Measurements from ENCODE around the gene RFC2. TPM values are rescaled to one million over a fixed set of nuclear protein-coding genes. Genes with fewer than 3 reads are reported as not detected.

Gene RFC2
- 10 to 100 TPM; 12.0 to 51.7 (median 15.2) TPM for total RNA-seq
- 10 to 100 TPM; 21.4 to 23.7 TPM for polyA plus RNA-seq
- 12.8 reads per million, percentile 41 among the genes with 10 or more reads in this experiment for total RNA-seq

DNA sequence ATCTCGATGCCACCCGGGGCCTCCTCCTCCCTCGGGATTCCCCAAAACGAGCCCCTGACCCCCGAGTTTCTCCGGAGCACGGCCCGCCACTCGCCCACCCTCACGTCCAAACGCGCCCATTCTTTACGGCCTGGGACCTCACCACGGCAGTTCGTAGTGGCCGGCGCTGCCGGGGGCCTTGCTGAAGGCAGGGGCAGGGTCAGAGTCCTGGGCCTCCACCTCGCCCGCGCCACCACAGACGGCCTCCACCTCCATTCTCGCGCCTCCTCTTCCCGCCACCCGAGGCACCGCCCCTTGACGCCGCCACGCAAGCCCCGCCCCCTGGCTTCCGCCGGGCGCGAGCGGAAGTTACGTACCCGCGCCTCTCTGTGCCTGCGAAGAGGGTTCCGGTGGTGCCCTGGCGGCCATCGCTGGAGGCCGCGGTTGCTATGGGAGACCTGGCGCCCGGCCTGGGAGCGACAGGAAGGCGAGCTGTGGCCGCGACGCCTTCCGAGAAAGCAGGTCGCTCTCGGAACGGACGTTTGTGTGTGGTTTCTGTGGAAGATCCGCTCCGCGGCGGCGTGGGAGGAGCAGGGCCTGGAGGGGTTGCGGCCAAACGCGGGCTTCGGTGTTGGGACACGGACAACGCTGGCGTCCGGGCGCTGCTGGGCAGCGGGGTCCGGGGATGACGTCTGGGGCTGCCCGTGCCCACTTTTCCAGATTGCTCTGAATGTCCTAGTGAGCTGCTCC lies at the start of gene RFC2:
Gene RFC2, minus strand, starts transcription at position 271 of the 729 bp plus-strand sequence. Its CDS starts 16 bp downstream, at position 255.
- ATAC-seq = peak; percentile 99
- Histone ChIP-seq H3K4me3 (ENCODE audit: low read length) (peak within 1 kb of the TSS; percentile 93), H3K36me3 (ENCODE audit: control insufficient read depth in 2 of 3, insufficient read depth in 3 of 3, low read length in 3 of 3) (peaks cover 0 to 28% (median 0%) of the 10 kb centered on the region in 3 experiments), H3K9me3 (ENCODE audit: control insufficient read depth in 2 of 3, low read length in 3 of 3) (no peaks in the 10 kb centered on the region), H3K4me1 (ENCODE audit: control insufficient read depth in 2 of 2, insufficient read depth in 2 of 2, low read length in 2 of 2) (peaks cover 6 to 8% of the 10 kb centered on the region in 2 donors), H3K27me3 (ENCODE audit: control insufficient read depth in 2 of 2, insufficient read depth in 2 of 2, low read length in 2 of 2) (no peaks in the 10 kb centered on the region), H3K27ac (ENCODE audit: low read depth, low read length) (peak within 1 kb of the TSS; percentile 90)
- no peaks in the 10 kb centered on the region for H3K27me3 Mint-ChIP-seq
- H3K27ac Mint-ChIP-seq = peak within 1 kb of the TSS; percentile 92 to 97 (median 95)
- peak; percentile 92 to 100 (median 98) for DNase-seq
- peaks cover 0 to 37% (median 27%) of the 10 kb centered on the region in 7 donors for H3K4me1 Mint-ChIP-seq
- ChIA-PET POLR2A (interaction anchor here (0.7 to 1.2 kb wide), 3 partner anchors 14 to 171 kb away, joined by 3 to 5 read pairs (median 4); partner anchors contain the start of genes EIF4H and LIMK1), CTCF (interaction anchor here (0.5 to 0.6 kb wide), 2 partner anchors 23 to 694 kb away, joined by 3 to 4 read pairs; no protein-coding TSS in a partner anchor)
- intact Hi-C loops (cut with micrococcal nuclease) = loop anchor here (1.0 to 10.0 kb wide), 16 partner anchors 15 to 697 kb away; partner anchors contain the start of genes ABHD11 (in 2 of the 2), CLIP2 (in 2 of the 2), EIF4H (in 2 of the 2) and GTF2I (in 2 of the 2)
- peak within 1 kb of the TSS; percentile 90 to 97 (median 94) for H3K4me3 Mint-ChIP-seq
- H3K36me3 Mint-ChIP-seq = peaks cover 0 to 18% (median 9%) of the 10 kb centered on the region in 5 donors
- no peaks in the 10 kb centered on the region for H3K9me3 Mint-ChIP-seq

DNA sequence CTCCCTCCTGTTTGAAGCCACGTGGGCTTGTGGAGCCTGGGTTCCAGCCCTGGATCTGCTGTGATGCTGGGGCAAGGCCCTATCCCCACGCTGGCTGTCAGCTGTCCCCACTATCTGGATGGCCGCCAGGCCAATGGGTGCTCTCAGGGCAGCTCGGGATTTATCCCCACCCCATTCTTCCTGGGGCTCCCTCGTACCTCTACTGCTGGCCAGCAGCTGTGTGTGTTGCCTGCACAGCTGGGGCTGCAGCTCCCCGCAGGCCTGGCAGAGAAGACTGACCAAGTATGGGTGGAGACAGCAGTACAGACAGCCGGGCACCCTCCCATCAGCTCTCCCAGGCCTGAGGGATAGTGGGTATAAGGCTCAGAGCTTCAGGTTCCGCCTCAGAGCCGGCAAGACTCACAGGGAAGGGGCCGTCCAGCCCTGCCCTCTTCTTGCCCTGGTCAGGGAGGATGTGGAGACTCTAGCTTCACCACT lies 48.6 kb upstream of the RFC2 start:
- CTCF ChIA-PET = no interaction called here
- DNase-seq = no peak
- ATAC-seq = no peak
- H3K4me3 Mint-ChIP-seq = no peak overlapping the region
- H3K36me3 ChIP-seq (ENCODE audit: control insufficient read depth in 2 of 3, insufficient read depth in 3 of 3, low read length in 3 of 3) = no peaks in the 10 kb centered on the region
- H3K27ac Mint-ChIP-seq = no peak overlapping the region
- no peaks in the 10 kb centered on the region for H3K9me3 Mint-ChIP-seq
- no peak overlapping the region for H3K27ac ChIP-seq (ENCODE audit: low read depth, low read length)
- POLR2A ChIA-PET = no interaction called here
- peaks cover 6 to 11% (median 8%) of the 10 kb centered on the region in 7 donors for H3K4me1 Mint-ChIP-seq
- H3K36me3 Mint-ChIP-seq = no peaks in the 10 kb centered on the region
- no peaks in the 10 kb centered on the region for H3K9me3 ChIP-seq (ENCODE audit: control insufficient read depth in 2 of 3, low read length in 3 of 3)
- no peak overlapping the region for H3K4me3 ChIP-seq (ENCODE audit: low read length)
- intact Hi-C loops (cut with micrococcal nuclease) = loop anchor here in 1 of 2 donors (10.0 kb wide), 1 partner anchor 52 kb away; no protein-coding TSS in a partner anchor
- H3K4me1 ChIP-seq (ENCODE audit: control insufficient read depth in 2 of 2, insufficient read depth in 2 of 2, low read length in 2 of 2) = peaks cover 3 to 13% of the 10 kb centered on the region in 2 donors
- peaks cover 8 to 20% (median 12%) of the 10 kb centered on the region in 5 donors for H3K27me3 Mint-ChIP-seq
- H3K27me3 ChIP-seq (ENCODE audit: control insufficient read depth in 2 of 2, insufficient read depth in 2 of 2, low read length in 2 of 2) = no peaks in the 10 kb centered on the region

DNA sequence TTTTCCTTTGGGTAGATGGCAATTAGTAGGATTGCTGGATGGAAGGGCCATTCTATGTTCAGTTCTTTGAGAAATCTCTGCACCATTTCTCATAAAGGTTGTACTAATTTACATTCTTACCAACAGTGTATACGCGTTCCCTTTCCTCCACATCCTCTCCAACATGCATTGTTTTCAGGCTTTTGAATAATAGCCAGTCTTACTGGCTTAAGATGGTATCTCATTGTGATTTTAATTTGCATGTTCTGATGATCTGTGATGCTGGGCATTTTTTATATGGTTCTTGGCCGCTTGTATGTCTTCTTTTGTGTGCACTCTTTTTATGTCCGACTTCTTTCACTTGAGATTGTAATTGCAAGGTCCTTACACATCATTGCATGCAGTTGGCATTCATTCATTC lies 46.7 kb upstream of the RFC2 start:
- no peak for ATAC-seq
- POLR2A ChIA-PET = no interaction called here
- Histone ChIP-seq H3K4me1 (ENCODE audit: control insufficient read depth in 2 of 2, insufficient read depth in 2 of 2, low read length in 2 of 2) (no peaks in the 10 kb centered on the region), H3K9me3 (ENCODE audit: control insufficient read depth in 2 of 3, low read length in 3 of 3) (no peaks in the 10 kb centered on the region), H3K36me3 (ENCODE audit: control insufficient read depth in 2 of 3, insufficient read depth in 3 of 3, low read length in 3 of 3) (no peaks in the 10 kb centered on the region), H3K4me3 (ENCODE audit: low read length) (no peak overlapping the region), H3K27ac (ENCODE audit: low read depth, low read length) (no peak overlapping the region), H3K27me3 (ENCODE audit: control insufficient read depth in 2 of 2, insufficient read depth in 2 of 2, low read length in 2 of 2) (no peaks in the 10 kb centered on the region)
- Mint-ChIP-seq H3K4me1 (no peaks in the 10 kb centered on the region), H3K27me3 (peaks cover 0 to 5% (median 0%) of the 10 kb centered on the region in 5 donors), H3K27ac (no peak overlapping the region), H3K4me3 (no peak overlapping the region), H3K9me3 (no peaks in the 10 kb centered on the region), H3K36me3 (no peaks in the 10 kb centered on the region)
- intact Hi-C loops (cut with micrococcal nuclease) = loop anchor here in 1 of 2 donors (10.0 kb wide), 1 partner anchor 54 kb away; no protein-coding TSS in a partner anchor
- DNase-seq = no peak
- CTCF ChIA-PET = no interaction called here

DNA sequence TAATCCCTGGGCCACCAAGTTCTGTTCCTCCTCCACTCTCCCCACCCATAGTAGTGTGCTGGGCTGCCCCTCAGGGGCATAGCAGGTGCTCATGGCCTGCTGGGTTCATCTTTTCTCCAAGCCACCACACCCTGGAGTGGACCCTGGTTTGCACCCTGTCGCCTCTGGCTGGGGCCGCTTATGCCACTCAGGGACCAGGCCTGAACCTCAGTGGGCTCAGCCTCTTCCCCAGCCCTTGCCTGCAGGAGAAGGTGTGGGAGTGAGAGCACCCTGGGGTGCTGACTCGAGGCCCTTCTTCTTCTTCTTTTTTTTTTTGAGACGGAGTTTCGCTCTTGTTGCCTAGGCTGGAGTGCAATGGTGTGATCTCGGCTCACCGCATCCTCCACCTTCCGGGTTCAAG lies 45.2 kb upstream of the RFC2 start:
- no peak overlapping the region for H3K4me3 Mint-ChIP-seq

DNA sequence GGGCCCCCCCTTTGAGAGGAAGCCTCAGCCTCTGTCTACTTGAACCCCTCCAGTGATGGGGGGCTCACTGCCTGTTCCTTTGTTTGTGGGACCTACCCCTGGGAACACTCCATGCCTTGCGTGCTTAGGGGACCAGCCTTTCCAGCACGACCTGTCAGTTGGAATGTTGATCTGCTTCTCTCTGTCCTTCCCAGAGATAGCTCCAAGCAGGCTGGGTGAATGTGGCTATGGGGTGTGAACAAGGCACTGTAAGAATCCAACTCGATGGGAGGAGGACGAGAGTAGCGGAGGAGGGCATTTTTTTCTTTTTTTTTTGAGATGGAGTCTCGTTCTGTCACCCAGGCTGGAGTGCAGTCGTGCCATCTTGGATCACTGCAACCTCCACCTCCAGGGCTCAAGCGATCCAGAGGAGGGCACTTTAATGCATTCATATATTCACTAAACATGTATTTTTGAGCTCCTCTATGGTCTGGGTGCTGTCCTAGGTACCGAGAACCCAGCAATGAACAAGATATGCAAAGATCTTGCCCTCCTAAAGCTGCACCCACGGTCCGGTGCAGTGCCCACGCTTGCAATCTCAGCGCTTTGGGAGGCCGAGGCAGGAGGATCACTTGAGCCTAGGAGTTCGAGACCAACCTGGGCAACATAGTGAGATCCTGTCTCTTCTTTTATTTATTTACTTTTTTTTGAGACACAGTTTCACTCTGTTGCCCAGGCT lies 43.5 kb upstream of the RFC2 start:
- Mint-ChIP-seq H3K4me3 (no peak overlapping the region), H3K4me1 (peaks cover 0 to 4% (median 0%) of the 10 kb centered on the region in 7 donors), H3K9me3 (no peaks in the 10 kb centered on the region), H3K27me3 (peaks cover 0 to 4% (median 0%) of the 10 kb centered on the region in 5 donors), H3K27ac (no peak overlapping the region), H3K36me3 (no peaks in the 10 kb centered on the region)
- POLR2A ChIA-PET = no interaction called here
- H3K4me3 ChIP-seq (ENCODE audit: low read length) = no peak overlapping the region
- CTCF ChIA-PET = no interaction called here
- no peaks in the 10 kb centered on the region for H3K9me3 ChIP-seq (ENCODE audit: control insufficient read depth in 2 of 3, low read length in 3 of 3)
- DNase-seq (no peak), ATAC-seq (no peak)
- intact Hi-C loops (cut with micrococcal nuclease) = loop anchor here in 1 of 2 donors (10.0 kb wide), 1 partner anchor 203 kb away; no protein-coding TSS in a partner anchor
- no peaks in the 10 kb centered on the region for H3K4me1 ChIP-seq (ENCODE audit: control insufficient read depth in 2 of 2, insufficient read depth in 2 of 2, low read length in 2 of 2)
- H3K27ac ChIP-seq (ENCODE audit: low read depth, low read length) = no peak overlapping the region
- no peaks in the 10 kb centered on the region for H3K36me3 ChIP-seq (ENCODE audit: control insufficient read depth in 2 of 3, insufficient read depth in 3 of 3, low read length in 3 of 3)
- H3K27me3 ChIP-seq (ENCODE audit: control insufficient read depth in 2 of 2, insufficient read depth in 2 of 2, low read length in 2 of 2) = no peaks in the 10 kb centered on the region

More for the DNA sequence above, 45.2 kb upstream of the RFC2 start:
- H3K27ac Mint-ChIP-seq = no peak overlapping the region
- Histone ChIP-seq H3K27ac (ENCODE audit: low read depth, low read length) (no peak overlapping the region), H3K9me3 (ENCODE audit: control insufficient read depth in 2 of 3, low read length in 3 of 3) (no peaks in the 10 kb centered on the region), H3K27me3 (ENCODE audit: control insufficient read depth in 2 of 2, insufficient read depth in 2 of 2, low read length in 2 of 2) (no peaks in the 10 kb centered on the region), H3K36me3 (ENCODE audit: control insufficient read depth in 2 of 3, insufficient read depth in 3 of 3, low read length in 3 of 3) (no peaks in the 10 kb centered on the region), H3K4me3 (ENCODE audit: low read length) (no peak overlapping the region), H3K4me1 (ENCODE audit: control insufficient read depth in 2 of 2, insufficient read depth in 2 of 2, low read length in 2 of 2) (no peaks in the 10 kb centered on the region)
- ChIA-PET POLR2A (no interaction called here), CTCF (no interaction called here)
- ATAC-seq = no peak
- no peaks in the 10 kb centered on the region for H3K36me3 Mint-ChIP-seq
- no peaks in the 10 kb centered on the region for H3K27me3 Mint-ChIP-seq
- no peak for DNase-seq
- H3K9me3 Mint-ChIP-seq = no peaks in the 10 kb centered on the region
- intact Hi-C loops (cut with micrococcal nuclease) = loop anchor here in 1 of 2 donors (10.0 kb wide), 1 partner anchor 205 kb away; no protein-coding TSS in a partner anchor
- no peaks in the 10 kb centered on the region for H3K4me1 Mint-ChIP-seq

DNA sequence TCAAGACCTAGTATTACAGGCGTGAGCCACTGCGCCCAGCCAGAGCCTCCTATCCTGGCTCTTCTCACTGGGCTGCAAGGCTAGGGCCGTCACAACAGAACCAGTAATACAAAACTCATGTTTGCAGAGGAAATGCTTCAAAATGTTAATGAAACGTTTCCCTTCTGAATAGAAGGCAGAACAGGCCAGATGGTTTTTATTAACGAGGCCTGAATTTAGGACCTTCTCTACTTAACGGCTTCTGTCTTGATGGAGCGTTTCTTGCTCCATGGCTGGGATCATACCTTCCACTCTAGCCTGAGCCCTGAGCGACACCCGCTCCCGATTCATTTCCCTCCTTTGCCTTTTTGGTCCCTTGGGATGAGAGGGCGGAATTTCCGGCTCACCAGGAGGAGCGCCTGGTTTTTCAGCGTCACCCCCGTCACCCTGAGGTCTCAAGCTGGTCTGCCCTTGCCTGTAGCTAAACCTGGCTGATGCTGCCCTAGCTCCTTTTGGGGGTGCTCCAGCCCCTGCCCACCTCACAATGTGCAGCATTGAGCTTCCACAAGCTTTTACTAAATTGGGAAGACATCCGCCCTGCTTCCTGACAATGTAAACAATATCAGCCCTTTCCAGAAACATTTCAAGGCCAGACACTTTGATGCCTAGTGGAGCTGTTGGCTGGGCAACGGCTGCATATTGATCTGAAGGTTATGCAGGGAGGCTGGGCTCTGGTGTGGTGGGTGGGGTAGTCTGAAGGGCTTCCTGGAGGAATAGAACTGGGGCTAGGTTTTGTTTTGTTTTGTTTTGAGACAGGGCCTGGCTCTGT lies 40.2 kb upstream of the RFC2 start:
- Mint-ChIP-seq H3K27ac (peak overlapping the region in 1 of 9 donors; percentile 36), H3K4me3 (no peak overlapping the region), H3K4me1 (peaks cover 0 to 10% (median 5%) of the 10 kb centered on the region in 7 donors), H3K36me3 (no peaks in the 10 kb centered on the region), H3K27me3 (peaks cover 0 to 26% (median 0%) of the 10 kb centered on the region in 5 donors), H3K9me3 (no peaks in the 10 kb centered on the region)
- ChIA-PET POLR2A (no interaction called here), CTCF (no interaction called here)
- H3K36me3 ChIP-seq (ENCODE audit: control insufficient read depth in 2 of 3, insufficient read depth in 3 of 3, low read length in 3 of 3) = no peaks in the 10 kb centered on the region
- no peak for ATAC-seq
- no peak for DNase-seq
- no peak overlapping the region for H3K4me3 ChIP-seq (ENCODE audit: low read length)
- H3K9me3 ChIP-seq (ENCODE audit: control insufficient read depth in 2 of 3, low read length in 3 of 3) = no peaks in the 10 kb centered on the region
- H3K4me1 ChIP-seq (ENCODE audit: control insufficient read depth in 2 of 2, insufficient read depth in 2 of 2, low read length in 2 of 2) = peaks cover 3 to 6% of the 10 kb centered on the region in 2 donors
- no peaks in the 10 kb centered on the region for H3K27me3 ChIP-seq (ENCODE audit: control insufficient read depth in 2 of 2, insufficient read depth in 2 of 2, low read length in 2 of 2)
- intact Hi-C loops (cut with micrococcal nuclease) = loop anchor here in 1 of 2 donors (10.0 kb wide), 1 partner anchor 200 kb away; no protein-coding TSS in a partner anchor
- no peak overlapping the region for H3K27ac ChIP-seq (ENCODE audit: low read depth, low read length)
